Panc1 (cell line): ENCODE measurements around the gene MTSS2. TPM values are rescaled to one million over a fixed set of nuclear protein-coding genes. Genes with fewer than 3 reads are reported as not detected.

Experiments
- ATAC-seq: fragments of 200-7000 bp; cut with Tn5 transposase; 2 replicates; pipeline ENCODE4 v1.9.1; 2020; ENCODE audit warnings: mild to moderate bottlenecking, moderate library complexity
- BruUV-seq: library from RNA; stranded (reverse); fragments of 400-500 nt; replicated peaks from 2 replicates; lab custom pipeline; 2021; lab: Mats Ljungman, UMichigan
- CTCF ChIA-PET: fragments of 300-600 bp; sonication (Branson Sonifier 250); formaldehyde crosslinking; loops from one replicate; lab custom pipeline; 2022; ENCODE audit warnings: antibody characterized with exemption; lab: Charles Lee
- POLR2A ChIA-PET: fragments of 300-600 bp; sonication (Branson Sonifier 250); formaldehyde crosslinking; loops from one replicate; lab custom pipeline; 2022; ENCODE audit warnings: antibody characterized with exemption; lab: Charles Lee
- DNase-seq: peaks from one replicate; pipeline ENCODE4 v3.0.0-alpha.2; 2010; ENCODE audit warnings: low read depth, low spot score
- H3K27ac ChIP-seq: 2 replicates; pipeline ENCODE4 v1.5.1; 2011; ENCODE audit warnings: mild to moderate bottlenecking, low read length, inconsistent platforms
- H3K27me3 ChIP-seq: fragments of 200-500 bp; sonication (Bioruptor generic); 2 replicates; pipeline ENCODE4 v1.6.0; 2014; ENCODE audit warnings: low read length, inconsistent platforms; ENCODE audit not compliant: control insufficient read depth, insufficient read depth
- H3K36me3 ChIP-seq: fragments of 200-500 bp; sonication (Bioruptor generic); 2 replicates; pipeline ENCODE4 v1.5.1; 2014; ENCODE audit warnings: inconsistent platforms, mild to moderate bottlenecking, low read length, moderate library complexity; ENCODE audit not compliant: control insufficient read depth, insufficient read depth
- H3K4me1 ChIP-seq: 2 replicates; pipeline ENCODE4 v1.5.1; 2011; ENCODE audit warnings: inconsistent platforms, mild to moderate bottlenecking, low read length, moderate library complexity; ENCODE audit not compliant: control insufficient read depth, insufficient read depth
- H3K4me3 ChIP-seq, 2 experiments: 2 replicates each; pipeline ENCODE4 v1.5.1; 2011 to 2012; ENCODE audit warnings: low read depth in 2 of 2, low read length in 2 of 2, mild to moderate bottlenecking in 2 of 2, inconsistent platforms in 1 of 2, moderate library complexity in 1 of 2
- H3K9me3 ChIP-seq: fragments of 200-500 bp; sonication (Bioruptor generic); 2 replicates; pipeline ENCODE4 v1.5.1; 2014; ENCODE audit warnings: low read depth, mild to moderate bottlenecking, inconsistent platforms, low read length, moderate library complexity; ENCODE audit not compliant: control insufficient read depth, insufficient read depth
- CTCF ChIP-seq: fragments of 450-650 bp; IDR thresholded peaks from 2 replicates; pipeline ENCODE4 v1.5.1; 2017; ENCODE audit warnings: mild to moderate bottlenecking
- POLR2AphosphoS5 ChIP-seq: IDR thresholded peaks from 2 replicates; pipeline ENCODE4 v1.6.1; 2012; ENCODE audit warnings: mild to moderate bottlenecking, low read depth, low read length, moderate library complexity
- REST ChIP-seq, 2 experiments: IDR thresholded peaks; 2 replicates each; pipeline ENCODE4 v1.6.1; 2011 to 2012; ENCODE audit warnings: low read depth in 2 of 2, control low read depth in 1 of 2, low read length in 1 of 2, mild to moderate bottlenecking in 1 of 2, moderate library complexity in 1 of 2; ENCODE audit not compliant: insufficient read depth in 1 of 2
- SIN3A ChIP-seq: IDR thresholded peaks from 2 replicates; pipeline ENCODE4 v1.6.1; 2012; ENCODE audit warnings: low read depth, mild to moderate bottlenecking, low read length, moderate library complexity, borderline replicate concordance; ENCODE audit not compliant: insufficient read depth
- TCF7L2 ChIP-seq: IDR thresholded peaks from 2 replicates; pipeline ENCODE4 v1.6.1; 2011; ENCODE audit warnings: mild to moderate bottlenecking, low read depth, low read length, inconsistent platforms
- in situ Hi-C: cut with HindIII; loops from 2 replicates; pipeline ENCODE4 v1.10.0; 2016; ENCODE audit warnings: low sequenced_read_pairs, low pct_unique_long_range_greater_than_20kb
- intact Hi-C: fragments of 100-400 bp; cut with micrococcal nuclease; formaldehyde crosslinking; loops from one replicate; pipeline ENCODE4 v1.10.0; 2022; ENCODE audit not compliant: unreplicated experiment
- total RNA-seq: library from RNA; stranded (reverse); gene quantifications from one replicate; pipeline ENCODE4 v1.2.1, GENCODE V29; 2021; ENCODE audit not compliant: unreplicated experiment

Gene MTSS2
- total RNA-seq, 1 experiment from 2014 or later, result 55.7 TPM

- no peaks in the 10 kb centered on the region for H3K9me3 ChIP-seq
- TF ChIP-seq TCF7L2 (no peak), SIN3A (no peak), REST (IDR thresholded peaks at IDR 0.05; ENCODE audit: insufficient read depth in 1 of 2, low read depth in 2 of 2, low read length in 1 of 2) (no peak), CTCF (no peak), POLR2AphosphoS5 (no peak)
- ATAC-seq (no peak), DNase-seq (no peak)
- intact Hi-C loops (no loop called here), in situ Hi-C loops (no loop called here)
- no peaks in the 10 kb centered on the region for H3K27me3 ChIP-seq
- H3K27ac ChIP-seq, result no peak overlapping the region
- H3K4me1 ChIP-seq, result peaks cover 14% of the 10 kb centered on the region
- POLR2A ChIA-PET, result interaction anchor here (0.6 kb wide), 1 partner anchor 322 kb away, joined by 3 read pairs; no protein-coding TSS in a partner anchor
- no peaks in the 10 kb centered on the region for H3K36me3 ChIP-seq
- H3K4me3 ChIP-seq, result no peak overlapping the region
- no TSS peak for BruUV-seq
- CTCF ChIA-PET, result no interaction called here
Measured at GRCh38 chr16:70702624-70703023, 16.8 kb upstream of the MTSS2 start.

- Histone ChIP-seq H3K36me3 (no peaks in the 10 kb centered on the region), H3K27ac (no peak overlapping the region), H3K4me3 (no peak overlapping the region), H3K27me3 (no peaks in the 10 kb centered on the region), H3K9me3 (no peaks in the 10 kb centered on the region), H3K4me1 (peaks cover 9% of the 10 kb centered on the region)
- TF ChIP-seq POLR2AphosphoS5 (no peak), SIN3A (no peak), CTCF (no peak), REST (IDR thresholded peaks at IDR 0.05; ENCODE audit: insufficient read depth in 1 of 2, low read depth in 2 of 2, low read length in 1 of 2) (no peak), TCF7L2 (no peak)
- ChIA-PET CTCF (no interaction called here), POLR2A (no interaction called here)
- no TSS peak for BruUV-seq
- intact Hi-C loops (no loop called here), in situ Hi-C loops (no loop called here)
- ATAC-seq (no peak), DNase-seq (no peak)
Measured at GRCh38 chr16:70701998-70702397, 16.1 kb upstream of the MTSS2 start.
